GM19238 (cell line): Measurements from ENCODE around the gene KRT7.
"Not testable (repeated sequence)": the region's sequence is repeated elsewhere in the genome, so short reads cannot be mapped to it uniquely, and the experiment has no call there.

Experiments
- DNase-seq: peaks from one replicate; pipeline ENCODE4 v3.0.0; 2011; ENCODE audit warnings: low spot score; ENCODE audit not compliant: insufficient read length

KRT7 gene

DNA sequence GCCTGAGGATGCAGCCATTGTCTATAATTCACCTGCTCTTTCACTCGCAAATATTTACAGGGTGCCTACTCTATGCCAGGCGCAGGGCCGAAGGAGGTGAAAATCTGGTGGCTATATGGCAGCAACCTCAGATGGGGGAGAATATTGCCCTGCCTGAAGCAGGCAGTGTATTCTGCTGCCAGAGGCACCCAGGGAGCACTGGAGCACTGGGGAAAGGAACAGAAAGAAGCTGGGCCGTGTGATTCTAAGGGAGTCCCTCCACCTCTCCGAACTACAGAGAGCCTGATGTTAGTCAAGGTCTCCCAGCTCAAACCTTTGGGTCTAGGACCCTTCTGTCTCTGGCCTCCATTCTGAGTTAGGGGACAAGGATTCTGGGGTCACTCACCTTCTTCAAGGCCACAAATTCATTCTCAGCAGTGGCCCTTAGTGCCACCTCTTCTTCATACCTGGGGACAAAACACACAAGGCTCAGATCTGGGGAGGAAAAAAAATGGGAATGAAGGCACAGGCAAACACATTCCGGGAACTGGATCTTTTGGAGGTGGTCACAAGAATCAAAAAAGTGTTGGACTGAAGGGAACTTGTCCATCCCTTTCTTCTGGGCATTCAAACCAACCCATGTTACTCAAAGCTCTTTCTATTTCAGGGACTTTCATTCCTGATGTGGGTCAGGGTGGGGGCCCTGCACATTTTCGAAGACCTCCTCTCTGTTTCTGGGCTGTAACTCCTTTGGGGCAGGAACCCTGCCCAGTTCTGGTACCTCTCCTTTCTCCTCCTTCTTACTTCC, 22.1 kb downstream of the KRT7 start:
- no peak for DNase-seq

- no peak for DNase-seq
These were observed 23.0 kb downstream of the KRT7 start for GRCh38 chr12:52255926-52256583.

GRCh38 chr12:52256584-52256935, 23.5 kb downstream of the KRT7 start:
- no peak for DNase-seq

DNA sequence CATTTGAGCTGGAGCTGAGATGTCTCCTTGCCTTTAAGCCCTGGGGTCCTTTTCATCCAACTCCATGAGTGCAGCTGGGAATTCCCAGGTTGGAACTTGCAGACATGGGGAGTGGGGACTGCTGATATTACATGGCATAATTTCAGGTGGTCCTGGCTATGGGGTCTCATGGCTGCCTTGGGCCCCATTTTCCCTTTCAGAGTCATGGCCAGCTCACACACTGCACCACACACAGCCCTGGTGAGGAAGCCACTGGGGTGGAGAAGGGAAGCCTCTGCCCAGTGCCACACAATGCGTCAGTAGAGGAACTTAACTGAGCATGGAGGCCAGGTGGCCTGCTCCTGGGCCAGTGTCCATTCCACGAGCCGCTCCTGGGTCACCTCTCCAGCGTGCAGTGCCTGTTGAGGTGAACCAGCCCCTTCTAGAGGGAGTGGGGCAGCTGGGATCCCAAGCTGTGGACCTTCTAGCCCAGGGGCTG, 24.1 kb downstream of the KRT7 start:
- no peak for DNase-seq

- not testable (repeated sequence) for DNase-seq
These were observed 24.9 kb downstream of the KRT7 start for GRCh38 chr12:52257922-52258321.

DNA sequence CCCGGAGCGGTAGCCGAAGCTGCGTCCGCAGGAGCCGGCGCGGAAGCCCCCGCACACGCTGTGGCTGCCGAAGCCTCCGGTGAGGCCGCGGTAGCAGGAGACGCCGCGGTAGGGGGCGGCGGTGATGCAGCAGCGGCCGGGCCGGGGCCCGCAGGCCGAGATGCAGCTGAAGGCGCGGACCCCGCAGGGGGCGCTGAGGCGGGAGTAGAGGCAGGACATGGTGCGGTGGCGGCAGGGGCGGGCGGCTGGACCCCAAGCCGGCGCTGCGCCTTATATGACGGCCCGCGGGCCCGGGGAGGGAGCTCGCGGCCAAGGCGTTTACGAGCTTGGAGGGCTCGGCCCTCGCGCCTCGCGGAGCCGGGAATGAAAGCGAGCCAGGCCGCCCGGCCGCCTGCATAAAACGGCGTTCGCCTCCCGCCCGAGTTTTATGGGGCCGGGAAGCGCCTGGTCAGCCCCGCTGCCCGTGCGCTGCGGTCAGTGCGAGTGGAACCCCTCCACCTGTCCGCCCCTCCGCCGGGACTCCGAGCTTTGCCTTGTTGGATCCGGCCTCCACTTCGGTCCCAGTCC, 25.4 kb downstream of the KRT7 start:
- no peak for DNase-seq

DNA sequence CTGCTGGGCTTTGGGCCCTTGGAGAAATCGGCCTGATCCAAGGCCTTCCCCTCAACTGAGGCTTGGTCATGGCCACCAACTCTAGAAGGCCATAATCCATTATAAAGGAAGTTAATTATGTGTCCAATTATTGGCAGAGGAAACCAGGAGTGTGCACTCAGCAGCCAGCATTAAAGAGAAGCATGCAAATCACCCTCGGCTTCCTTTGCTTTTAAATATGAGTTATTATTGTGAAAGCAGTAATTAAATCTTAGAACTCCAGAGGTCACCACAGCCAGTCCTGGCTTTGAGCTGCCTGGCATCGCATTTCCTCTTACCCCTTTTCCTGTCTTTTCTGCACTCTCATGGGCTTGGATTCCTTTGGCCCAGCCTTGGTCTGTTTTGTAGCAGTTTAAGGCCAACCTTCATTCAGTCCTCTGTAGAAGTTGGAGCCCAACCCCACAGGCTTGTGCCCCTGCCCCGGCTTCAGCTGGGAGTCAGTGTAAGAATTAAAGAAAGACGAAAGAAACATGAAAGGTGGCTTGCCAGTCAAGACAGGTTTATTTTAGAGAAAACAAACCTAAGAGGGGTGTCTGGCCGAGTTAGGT, 26.7 kb downstream of the KRT7 start:
- DNase-seq: no peak

GRCh38 chr12:52260361-52261207, 27.5 kb downstream of the KRT7 start:
- no peak for DNase-seq

DNA sequence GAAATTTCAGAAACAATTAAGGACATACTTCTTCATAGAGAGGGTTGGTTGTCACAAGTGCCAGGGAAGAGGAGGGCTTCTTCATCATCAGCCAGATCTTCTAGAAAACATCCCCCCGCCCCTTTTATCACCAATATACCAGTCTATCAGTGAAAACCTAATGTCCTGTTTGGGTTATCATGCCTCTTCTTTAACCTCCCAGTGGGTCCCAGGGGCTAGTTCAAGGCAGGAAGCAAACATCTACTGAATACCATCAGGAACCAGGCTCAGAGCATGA, 28.1 kb downstream of the KRT7 start:
- DNase-seq: no peak

- no peak for DNase-seq
These were observed 29.2 kb downstream of the KRT7 start for GRCh38 chr12:52262286-52262685.

GRCh38 chr12:52263761-52264434, 30.9 kb downstream of the KRT7 start:
- DNase-seq: no peak

GRCh38 chr12:52264435-52264825, 31.4 kb downstream of the KRT7 start:
- DNase-seq: no peak

DNA sequence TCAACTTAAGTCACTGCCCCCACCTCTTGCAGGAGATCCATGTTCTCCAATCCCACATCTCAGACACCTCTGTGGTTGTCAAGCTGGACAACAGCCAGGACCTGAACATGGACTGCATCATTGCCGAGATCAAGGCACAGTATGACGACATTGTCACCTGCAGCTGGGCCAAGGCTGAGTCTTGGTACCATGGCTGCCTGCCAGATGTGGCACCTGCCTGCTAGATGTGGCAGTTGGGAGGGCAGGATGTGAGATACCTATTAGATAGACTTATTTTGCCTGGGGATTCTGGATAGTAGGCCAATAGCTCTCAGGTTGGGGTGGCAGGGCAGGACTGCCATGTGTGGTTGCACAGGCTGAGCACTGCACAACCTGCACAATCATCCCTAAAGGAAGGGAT, 33.5 kb downstream of the KRT7 start:
- DNase-seq: no peak

DNA sequence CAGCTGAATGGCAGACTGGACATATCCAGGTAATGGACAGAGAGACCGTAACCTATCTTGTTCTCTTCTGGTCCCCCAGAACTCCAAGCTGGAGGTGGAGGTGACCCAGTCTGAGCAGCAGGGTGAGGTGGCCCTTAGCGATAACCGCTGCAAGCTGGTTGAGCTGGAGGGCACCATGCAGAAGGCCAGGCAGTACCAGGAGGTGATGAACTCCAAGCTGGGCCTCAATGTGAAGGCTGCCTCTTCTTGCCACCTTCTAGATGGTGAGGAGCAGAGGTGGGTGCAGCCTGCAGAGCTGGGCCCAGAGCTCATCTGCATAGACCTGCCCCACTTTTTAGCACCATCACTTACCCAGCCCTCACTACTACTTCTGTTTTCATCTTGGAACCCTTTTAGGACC, 34.2 kb downstream of the KRT7 start:
- DNase-seq: no peak

DNA sequence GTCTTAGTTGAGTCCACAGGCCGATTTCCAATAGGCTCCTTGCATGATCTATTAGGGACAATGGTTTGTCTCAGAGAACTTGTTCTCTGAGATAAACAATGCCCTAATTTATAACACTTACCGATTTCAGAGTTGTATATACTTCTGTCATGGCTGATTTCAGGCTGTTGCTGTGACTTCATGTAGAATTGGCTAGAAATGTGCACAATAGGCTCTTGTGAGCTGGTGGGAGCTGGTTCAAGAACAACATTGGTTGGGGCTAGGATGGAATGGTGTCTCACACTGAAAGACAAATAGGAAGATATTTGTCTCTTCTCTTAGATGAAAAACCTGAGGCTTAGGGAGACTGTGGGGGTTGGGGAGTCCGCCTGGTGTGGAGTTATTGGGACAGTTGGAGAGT, 34.7 kb downstream of the KRT7 start:
- DNase-seq: no peak

- no peak for DNase-seq
These were observed 35.2 kb downstream of the KRT7 start for GRCh38 chr12:52268212-52268611.

- no peak for DNase-seq
These were observed 37.6 kb downstream of the KRT7 start for GRCh38 chr12:52270541-52271070.

GRCh38 chr12:52271158-52271557, 38.1 kb downstream of the KRT7 start:
- no peak for DNase-seq

DNA sequence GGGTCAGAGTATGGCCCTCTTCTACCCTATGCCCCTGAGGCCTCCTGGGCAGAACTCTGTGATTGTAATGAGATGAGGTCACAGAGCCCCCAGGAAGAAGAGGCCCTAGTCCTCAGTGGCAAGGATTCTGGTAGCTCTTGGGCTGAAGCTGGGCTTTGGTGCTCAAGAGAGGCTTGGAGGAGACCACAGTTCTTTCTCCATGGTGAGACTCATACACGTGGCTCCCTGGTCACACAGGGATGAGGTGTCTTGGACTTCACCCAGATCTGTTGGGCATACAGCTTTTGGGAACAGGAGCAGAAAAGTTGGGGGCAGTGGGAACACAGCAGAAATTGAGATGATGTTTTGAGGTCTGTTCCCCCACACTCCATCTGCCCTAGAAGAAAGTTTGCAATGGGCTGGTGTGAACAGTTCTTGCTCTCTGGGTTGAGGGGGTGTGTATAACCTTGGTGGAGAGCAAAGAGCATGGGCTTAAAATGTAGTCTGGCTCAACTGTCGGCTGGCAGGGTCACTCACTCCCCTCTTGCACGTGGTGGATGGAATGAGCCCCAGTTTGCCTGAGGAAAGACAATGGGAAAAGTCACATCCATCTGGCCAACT, 41.6 kb downstream of the KRT7 start, which contains the start of gene KRT86:
Gene KRT86, plus strand, starts transcription at position 125 of the 600 bp plus-strand sequence. CDS start 27,272 bp downstream, outside the sequence.
- no peak for DNase-seq

- no peak for DNase-seq
These were observed 42.6 kb downstream of the KRT7 start for GRCh38 chr12:52275686-52276085.
